Heart right ventricle (tissue), 16 donors: Measurements from ENCODE around the gene UBR7. TPM values are rescaled to one million over a fixed set of nuclear protein-coding genes. Genes with fewer than 3 reads are reported as not detected.
A peak's percentile ranks its signal among the peaks of the same experiment; 100 is the strongest.
"Not testable (repeated sequence)": the region's sequence is repeated elsewhere in the genome, so short reads cannot be mapped to it uniquely, and the experiment has no call there.

ENCODE experiments used
- ATAC-seq, 8 donors: fragments of 200-7000 bp; cut with Tn5 transposase; one replicate each; pipeline ENCODE4 v1.9.1; 2020; ENCODE audit warnings: mild to moderate bottlenecking in 8 of 8, moderate library complexity in 8 of 8, moderate number of reproducible peaks in 1 of 8
- DNase-seq, 2 donors: peaks; one replicate each; pipeline ENCODE4 v3.0.0-alpha.2; 2020
- H3K27ac ChIP-seq, 10 donors: fragments of 200-600 bp; sonication (generic) in 2 of 10; one replicate each; pipeline versions ENCODE4 v1.5.0 to v1.8.0; 2020 to 2022; ENCODE audit warnings: mild to moderate bottlenecking in 3 of 10
- H3K27me3 ChIP-seq, 7 donors: fragments of 200-600 bp; one replicate each; pipeline ENCODE4 v1.8.0; 2021 to 2022; ENCODE audit warnings: mild to moderate bottlenecking in 2 of 7
- H3K36me3 ChIP-seq, 9 donors: fragments of 200-600 bp; sonication (generic) in 1 of 9; one replicate each; pipeline versions ENCODE4 v1.5.0 to v1.8.0; 2020 to 2022; ENCODE audit warnings: mild to moderate bottlenecking in 2 of 9
- H3K4me1 ChIP-seq, 9 donors: fragments of 200-600 bp; sonication (generic) in 1 of 9; one replicate each; pipeline versions ENCODE4 v1.5.0 to v1.8.0; 2020 to 2022; ENCODE audit warnings: mild to moderate bottlenecking in 4 of 9
- H3K4me3 ChIP-seq, 10 donors: fragments of 200-600 bp; sonication (generic) in 2 of 10; one replicate each; pipeline versions ENCODE4 v1.5.0 to v1.8.0; 2020 to 2022; ENCODE audit warnings: mild to moderate bottlenecking in 7 of 10, moderate library complexity in 2 of 10
- H3K9me3 ChIP-seq, 11 donors: fragments of 200-600 bp in 10 of 11; sonication (generic) in 2 of 11; one replicate each; pipeline versions ENCODE4 v1.5.0 to v1.8.0; 2013 to 2022; ENCODE audit warnings: mild to moderate bottlenecking in 2 of 11, control low read depth in 1 of 11, moderate library complexity in 1 of 11
- CTCF ChIP-seq, 9 donors: fragments of 200-600 bp; sonication (generic) in 2 of 9; IDR thresholded peaks; one replicate each; pipeline versions ENCODE4 v1.5.0 to v1.8.0; 2021 to 2022; ENCODE audit warnings: antibody characterized with exemption in 9 of 9, mild to moderate bottlenecking in 5 of 9, moderate library complexity in 1 of 9
- WGBS, 2 donors: extraction: QIAGEN DNeasy Blood & Tissue Kit; methylation state at CpG; one replicate each; pipeline ENCODE4 v1.1.7; 2013; ENCODE audit warnings: inconsistent platforms in 1 of 2; 5-methylcytosine and 5-hydroxymethylcytosine counted together
- intact Hi-C, 10 donors: fragments of 100-400 bp; cut with DNase I; formaldehyde crosslinking; loops; one replicate each; pipeline versions ENCODE4 v1.11.1 to v1.14.2; 2022
- polyA plus RNA-seq, 2 donors: library from polyadenylated mRNA; stranded (reverse); fragments of 200-250 nt; gene quantifications; one replicate each; pipeline ENCODE4 v1.2.3, GENCODE V29; 2013
- total RNA-seq, 10 donors: library from RNA; stranded (reverse); fragmentation: NEBNext Ultra II Directional in 3 of 10; extraction: Animal tissue kit (Norgen Biotek cat#: 25700) in 3 of 10; gene quantifications; one replicate each; pipeline versions ENCODE4 v1.2.1 to v1.2.4, GENCODE V29; 2021 to 2023
- donor health status: Arrhythmogenic right ventricular cardiomyopathy.
- donor health status: ischemic (EF 13 %, LVEDD 7.1; RV severe dilation, severe dysfunction).
- donor health status: healthy with polysubstance abuse.
- donor health status: DM: no; HTN: yes; CAD: no.
- donor health status: DM: no; HTN: no; CAD: no.
- donor health status: ischemic (EF 25% LVEDD 6.9; RV normal size, moderate dysfunction).
- donor health status: ischemic (EF 25% LVEDD 5.7; RV mildly dilated, moderate dysfunction).
- donor health status: healthy.
- donor health status: DM: yes; HTN: yes; CAD: no.
- donor health status: Ischemic cardiomyopathy.
- donor health status: ischemic (EF 35%, LVEDD 5.7; RV mildly dilated, moderate dysfunction).
- donor health status: nonischemic (EF 11% LVEDD 7.7; RV severe dilation, severe dysfunction).
- donor health status: DM: yes; HTN: yes; CAD: no.
- donor health status: PGD.
- donor health status: ischemic (EF 29% LVEDD 5.4; RV normal size, mild dysfunction).
- donor health status: nonischemic (EF 23%, LVEDD 6.1; RV moderate dilation, normal function).

Gene UBR7
- total and polyA plus RNA-seq, 12 donors = 7.8 to 28.3 (median 21.1) TPM

- Histone ChIP-seq H3K27ac (no peak overlapping the region), H3K9me3 (no peaks in the 10 kb centered on the region), H3K36me3 (peaks cover 0 to 59% (median 32%) of the 10 kb centered on the region in 9 donors), H3K4me3 (no peak overlapping the region), H3K27me3 (peaks cover 0 to 4% (median 0%) of the 10 kb centered on the region in 7 donors), H3K4me1 (peaks cover 0 to 14% (median 6%) of the 10 kb centered on the region in 9 donors)
- DNase-seq = no peak
- 90 to 98% methylated on average over 8 of the region's 8 CpGs for WGBS, 2 donors
- TF ChIP-seq CTCF (IDR thresholded peaks at IDR 0.05) = no peak
- ATAC-seq = no peak
- intact Hi-C loops = no loop called here
Measured at GRCh38 chr14:93228550-93228949, 21.5 kb downstream of the UBR7 start.

GRCh38 chr14:93230539-93230938, 23.5 kb downstream of the UBR7 start:
- DNase-seq (no peak), ATAC-seq (peak in 1 of 8 donors; percentile 18)
- Histone ChIP-seq H3K36me3 (peaks cover 0 to 39% (median 22%) of the 10 kb centered on the region in 9 donors), H3K4me1 (peaks cover 0 to 14% (median 6%) of the 10 kb centered on the region in 9 donors), H3K9me3 (no peaks in the 10 kb centered on the region), H3K4me3 (peak overlapping the region in 1 of 10 donors; percentile 61), H3K27ac (no peak overlapping the region), H3K27me3 (peaks cover 0 to 4% (median 0%) of the 10 kb centered on the region in 7 donors)
- TF ChIP-seq CTCF (IDR thresholded peaks at IDR 0.05) = no peak
- intact Hi-C loops = loop anchor here in 4 of 10 donors (10.0 kb wide), 4 partner anchors 104 to 394 kb away; partner anchors contain the start of gene BTBD7 (in 1 of the 4)
- 94 to 95% methylated on average over 16 of the region's 16 CpGs for WGBS, 2 donors

GRCh38 chr14:93231129-93231979, 24.3 kb downstream of the UBR7 start:
- Histone ChIP-seq H3K36me3 (peaks cover 0 to 31% (median 18%) of the 10 kb centered on the region in 9 donors), H3K27ac (no peak overlapping the region), H3K27me3 (peaks cover 0 to 4% (median 0%) of the 10 kb centered on the region in 7 donors), H3K4me1 (peaks cover 0 to 14% (median 6%) of the 10 kb centered on the region in 9 donors), H3K4me3 (peak overlapping the region; percentile 7 to 62 (median 52)), H3K9me3 (no peaks in the 10 kb centered on the region)
- intact Hi-C loops = loop anchor here in 4 of 10 donors (10.0 kb wide), 4 partner anchors 103 to 393 kb away; partner anchors contain the start of gene BTBD7 (in 1 of the 4)
- TF ChIP-seq CTCF (IDR thresholded peaks at IDR 0.05) = no peak
- WGBS, 2 donors = 19 to 35% methylated on average over 39 of the region's 39 CpGs
- ATAC-seq (peak; percentile 46 to 78 (median 68)), DNase-seq (peak; percentile 21 to 25)

- H3K4me1 ChIP-seq = peaks cover 0 to 14% (median 6%) of the 10 kb centered on the region in 9 donors
- no peak overlapping the region for H3K27ac ChIP-seq
- H3K9me3 ChIP-seq = no peaks in the 10 kb centered on the region
- ATAC-seq (no peak), DNase-seq (no peak)
- peaks cover 0 to 24% (median 14%) of the 10 kb centered on the region in 9 donors for H3K36me3 ChIP-seq
- H3K4me3 ChIP-seq = peak overlapping the region in 8 of 10 donors; percentile 26 to 62 (median 58)
- TF ChIP-seq CTCF (IDR thresholded peaks at IDR 0.05) = no peak
- WGBS, 2 donors = 55 to 57% methylated on average over 17 of the region's 17 CpGs
- intact Hi-C loops = loop anchor here in 4 of 10 donors (10.0 kb wide), 4 partner anchors 103 to 393 kb away; partner anchors contain the start of gene BTBD7 (in 1 of the 4)
- H3K27me3 ChIP-seq = peaks cover 0 to 4% (median 0%) of the 10 kb centered on the region in 7 donors
Measured at GRCh38 chr14:93232159-93232558, 25.1 kb downstream of the UBR7 start.

- Histone ChIP-seq H3K36me3 (peaks cover 0 to 15% (median 6%) of the 10 kb centered on the region in 9 donors), H3K4me1 (peaks cover 0 to 14% (median 6%) of the 10 kb centered on the region in 9 donors)
- DNase-seq, H3K9me3 ChIP-seq, ATAC-seq, H3K27me3 ChIP-seq, H3K27ac ChIP-seq, H3K4me3 ChIP-seq: not testable (repeated sequence)
- intact Hi-C loops = loop anchor here in 4 of 10 donors (10.0 kb wide), 4 partner anchors 102 to 392 kb away; partner anchors contain the start of gene BTBD7 (in 1 of the 4)
- 85 to 90% methylated on average over 5 of the region's 5 CpGs for WGBS, 2 donors
Measured at GRCh38 chr14:93233078-93233477, 26.0 kb downstream of the UBR7 start.
